Ovary (tissue), 3 donors: Measurements from ENCODE around the gene DACT2.

Experiments
- CTCF ChIP-seq, 3 donors: fragments of 450-650 bp in 2 of 3; fragments of 200-600 bp in 1 of 3; IDR thresholded peaks; one replicate each; pipeline versions ENCODE4 v1.5.1 to v1.8.0; 2016 to 2022; ENCODE audit warnings: antibody characterized with exemption in 3 of 3, mild to moderate bottlenecking in 1 of 3
- EP300 ChIP-seq: sonication (generic); formaldehyde crosslinking; IDR thresholded peaks from one replicate; pipeline ENCODE4 v1.6.1; 2017; ENCODE audit warnings: antibody characterized with exemption
- POLR2A ChIP-seq: fragments of 450-650 bp; IDR thresholded peaks from one replicate; pipeline ENCODE4 v1.6.1; 2017; ENCODE audit warnings: antibody characterized with exemption, mild to moderate bottlenecking, moderate library complexity
- donor health status: DM: no; HTN: no; CAD: no.

GRCh38 chr6:168355716-168356522, 36.3 kb upstream of the DACT2 start:
- TF ChIP-seq CTCF (IDR thresholded peaks at IDR 0.05) (peak in 1 of 3 donors; percentile 44), POLR2A (no peak), EP300 (no peak)
